Measurements from ENCODE around the gene TBC1D2.
"Not testable (repeated sequence)": the region's sequence is repeated elsewhere in the genome, so short reads cannot be mapped to it uniquely, and the experiment has no call there.

The TBC1D2 gene

GRCh38 chr9:98255578-98256296, at the start of gene TBC1D2:
TSS of gene TBC1D2 (minus strand) at chr9:98255649. CDS start at chr9:98255541, 108 bp downstream.
- peak; percentile 90 for DNase-seq (ENCODE audit: low spot score)

GRCh38 chr9:98304381-98304780, 48.9 kb upstream of the TBC1D2 start:
- DNase-seq (ENCODE audit: low spot score) = no peak

DNA sequence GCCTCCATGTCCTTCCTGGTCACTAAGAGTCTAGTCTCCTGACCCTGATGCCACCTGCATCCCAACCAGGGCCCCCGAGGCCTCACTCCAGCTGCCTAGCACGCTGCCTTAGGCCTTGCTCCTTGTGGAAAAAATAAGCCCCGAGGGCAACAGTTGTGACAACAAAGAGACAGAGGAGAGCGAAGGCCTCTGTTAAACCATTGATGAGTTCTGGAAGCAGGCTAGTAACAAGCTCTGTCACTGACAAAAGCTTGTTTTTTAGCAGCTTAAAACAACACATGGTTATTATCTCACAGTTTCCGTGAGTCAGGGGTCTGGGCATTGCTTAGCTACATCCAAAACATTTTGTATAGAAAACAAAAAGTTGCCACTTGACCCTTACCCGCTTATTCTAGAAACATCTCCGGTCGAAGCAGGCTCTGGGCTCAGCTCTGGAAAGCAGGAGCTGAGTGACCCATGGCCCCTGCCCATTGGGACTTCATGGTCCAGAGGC, 48.2 kb upstream of the TBC1D2 start:
- DNase-seq (ENCODE audit: low spot score) = no peak

DNA sequence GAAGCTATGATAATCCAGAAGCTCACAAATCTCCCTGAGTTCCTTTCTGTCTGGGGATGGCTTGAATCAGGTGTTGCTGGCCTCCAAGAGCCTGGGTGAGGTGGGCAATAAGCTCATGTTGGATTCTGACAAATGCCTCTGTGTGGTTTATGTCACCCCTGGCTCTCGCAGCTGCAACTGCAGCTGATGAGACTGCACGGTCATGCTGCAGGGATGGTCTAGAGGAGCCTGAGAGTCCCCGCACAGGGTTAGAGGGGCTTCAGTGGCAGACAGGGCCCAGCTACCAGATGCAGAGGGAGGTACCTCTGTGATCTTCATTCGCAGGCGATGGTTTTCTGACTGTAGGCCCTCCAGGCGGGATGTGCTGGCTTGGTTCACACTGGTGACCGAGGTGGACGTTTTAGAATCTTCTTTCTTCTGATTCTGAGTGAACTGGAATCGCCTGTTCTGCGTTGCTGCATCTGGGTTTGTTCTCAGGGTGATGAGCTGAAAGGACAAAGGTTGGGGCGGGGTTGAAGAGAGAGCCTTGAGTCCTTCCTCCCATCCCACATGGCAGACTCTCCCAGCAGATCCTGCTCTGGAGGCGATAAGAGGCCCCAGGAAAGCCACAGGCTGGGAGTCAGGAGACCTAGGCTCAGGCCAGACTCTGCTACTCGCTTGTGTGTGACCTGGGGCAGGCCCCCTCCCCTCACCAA, 47.6 kb upstream of the TBC1D2 start:
- DNase-seq (ENCODE audit: low spot score) = no peak

DNA sequence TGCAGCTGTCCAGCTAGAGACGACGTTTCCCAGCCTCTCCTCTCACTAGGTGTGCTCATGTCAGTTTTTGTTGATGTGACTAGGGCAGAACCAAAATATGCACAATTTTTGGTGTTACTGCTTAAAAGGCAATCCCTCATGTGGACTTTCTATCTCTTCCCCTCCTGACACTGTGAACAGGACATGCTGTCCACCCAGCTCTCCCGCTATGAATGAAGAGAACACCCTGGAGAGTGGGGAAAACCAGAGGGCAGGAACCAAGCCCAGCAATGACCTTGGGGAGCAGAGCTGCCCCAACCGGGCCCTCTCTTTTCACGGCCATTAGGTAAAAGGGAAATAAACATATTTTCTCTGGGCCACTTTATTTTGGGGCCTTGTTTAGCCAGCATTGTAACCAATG, 46.7 kb upstream of the TBC1D2 start:
- no peak for DNase-seq (ENCODE audit: low spot score)

- DNase-seq (ENCODE audit: low spot score) = no peak
Measured at GRCh38 chr9:98300611-98301010, 45.2 kb upstream of the TBC1D2 start.

DNA sequence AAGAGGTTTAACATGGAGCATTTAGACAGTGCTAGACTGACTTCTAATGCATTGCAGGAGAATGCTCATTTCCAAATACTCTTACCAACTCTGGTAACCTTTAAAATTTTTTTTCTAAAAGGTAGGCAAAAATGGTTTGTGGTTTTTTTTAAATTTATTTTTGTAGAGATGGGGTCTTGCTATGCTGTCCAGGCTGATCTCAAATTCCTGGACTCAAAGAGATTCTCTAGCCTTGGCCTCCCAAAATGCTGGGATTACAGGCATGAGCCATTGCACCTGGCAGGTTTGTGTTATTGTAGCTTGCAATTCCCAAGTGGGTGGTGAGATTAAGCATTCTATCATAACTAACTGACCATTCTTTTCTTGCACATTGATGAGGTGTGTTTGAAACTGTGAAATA, 43.0 kb upstream of the TBC1D2 start:
- DNase-seq (ENCODE audit: low spot score) = no peak

DNA sequence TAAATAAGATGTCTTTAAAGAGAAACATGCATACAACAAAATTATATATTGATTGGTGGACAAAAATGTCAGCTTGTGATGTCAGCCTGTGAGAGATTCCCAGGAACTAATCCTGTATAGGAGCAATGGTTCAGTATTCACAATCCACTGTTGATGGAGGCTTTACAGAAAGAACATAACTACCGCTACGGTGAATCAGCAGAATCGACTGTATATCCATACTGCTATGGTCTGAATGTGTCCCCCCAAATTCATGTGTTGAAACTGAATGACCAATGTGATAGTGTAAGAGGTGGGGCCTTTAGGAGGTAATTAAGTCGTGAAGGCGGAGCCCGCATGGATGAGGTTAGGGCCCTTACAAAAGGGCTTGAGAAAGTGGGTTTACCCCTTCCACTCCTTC, 40.4 kb upstream of the TBC1D2 start:
- no peak for DNase-seq (ENCODE audit: low spot score)

GRCh38 chr9:98291820-98292219, 36.4 kb upstream of the TBC1D2 start:
- DNase-seq (ENCODE audit: low spot score) = no peak

GRCh38 chr9:98290411-98290810, 35.0 kb upstream of the TBC1D2 start:
- DNase-seq (ENCODE audit: low spot score) = no peak

GRCh38 chr9:98289614-98290201, 34.3 kb upstream of the TBC1D2 start:
- DNase-seq (ENCODE audit: low spot score) = no peak

GRCh38 chr9:98288881-98289280, 33.4 kb upstream of the TBC1D2 start:
- no peak for DNase-seq (ENCODE audit: low spot score)

GRCh38 chr9:98287384-98287783, 31.9 kb upstream of the TBC1D2 start:
- no peak for DNase-seq (ENCODE audit: low spot score)

- DNase-seq (ENCODE audit: low spot score) = no peak
Measured at GRCh38 chr9:98285446-98285845, 30.0 kb upstream of the TBC1D2 start.

- DNase-seq (ENCODE audit: low spot score) = no peak
Measured at GRCh38 chr9:98284754-98285153, 29.3 kb upstream of the TBC1D2 start.

GRCh38 chr9:98283143-98283542, 27.7 kb upstream of the TBC1D2 start:
- DNase-seq (ENCODE audit: low spot score) = not testable (repeated sequence)

- DNase-seq (ENCODE audit: low spot score) = no peak
Measured at GRCh38 chr9:98281281-98281680, 25.8 kb upstream of the TBC1D2 start.

- DNase-seq (ENCODE audit: low spot score) = no peak
Measured at GRCh38 chr9:98280574-98280973, 25.1 kb upstream of the TBC1D2 start.

DNA sequence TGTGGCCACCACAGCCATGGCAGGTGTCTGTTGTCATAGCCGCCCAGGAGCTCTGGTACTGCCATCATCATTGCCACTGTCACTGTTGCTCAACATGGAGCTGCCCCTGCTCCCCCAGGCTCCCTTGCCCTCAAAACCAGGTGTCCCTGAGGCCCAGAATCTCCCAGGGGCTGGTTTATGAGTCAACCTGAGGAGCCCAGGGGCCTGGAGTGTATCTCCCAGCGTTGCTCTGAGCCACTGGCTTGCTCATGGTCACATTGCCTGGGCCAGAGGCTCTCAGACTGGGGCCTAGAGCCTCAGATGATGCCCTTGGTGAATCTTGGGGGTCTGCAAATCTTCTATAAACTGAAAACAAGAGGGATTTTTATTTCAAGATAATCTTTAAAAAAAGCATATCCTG, 24.7 kb upstream of the TBC1D2 start:
- no peak for DNase-seq (ENCODE audit: low spot score)

DNA sequence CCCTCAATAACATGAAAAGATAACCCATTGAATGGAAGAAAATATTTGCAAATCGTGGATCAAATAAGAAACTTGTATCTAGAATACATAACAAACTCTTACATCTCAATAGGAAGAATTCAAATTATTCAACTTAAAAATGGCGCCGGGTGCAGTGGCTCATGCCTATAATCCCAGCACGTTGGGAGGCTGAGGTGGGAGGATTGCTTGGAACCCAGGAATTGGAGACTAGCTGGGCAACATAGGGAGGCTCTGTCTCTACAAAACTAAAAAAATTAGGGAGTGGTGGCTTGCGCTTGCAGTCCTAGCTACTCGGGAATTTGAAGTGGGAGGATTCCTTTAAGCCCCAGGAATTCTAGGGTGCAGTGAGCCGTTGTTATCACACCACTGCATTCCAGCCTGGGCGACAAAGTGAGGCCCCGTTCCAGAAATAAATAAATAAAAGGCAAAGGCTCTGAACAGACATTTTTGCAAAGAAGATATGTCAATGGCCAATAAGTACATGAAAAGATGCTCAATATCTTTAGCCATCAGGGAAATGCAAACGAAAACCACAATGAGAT, 21.5 kb upstream of the TBC1D2 start:
- DNase-seq (ENCODE audit: low spot score) = no peak

DNA sequence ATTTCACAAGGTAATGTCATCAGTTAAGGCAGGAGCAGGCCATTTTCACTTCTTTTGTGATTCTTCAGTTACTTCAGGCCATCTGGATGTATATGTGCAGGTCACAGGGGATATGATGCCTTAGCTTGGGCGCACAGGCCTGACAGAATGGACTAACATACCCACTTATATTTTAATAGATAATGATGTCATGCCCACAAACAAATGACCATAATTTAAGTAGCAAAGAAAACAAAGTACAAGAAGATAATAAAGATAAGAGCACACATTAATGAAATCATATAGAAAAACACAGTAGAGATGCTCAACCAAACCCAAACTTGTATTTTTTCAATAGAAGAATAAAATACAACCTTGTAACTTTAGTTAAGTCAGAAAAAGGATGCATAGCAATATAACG, 19.7 kb upstream of the TBC1D2 start:
- no peak for DNase-seq (ENCODE audit: low spot score)

GRCh38 chr9:98272083-98272482, 16.6 kb upstream of the TBC1D2 start:
- no peak for DNase-seq (ENCODE audit: low spot score)

GRCh38 chr9:98271479-98271878, 16.0 kb upstream of the TBC1D2 start:
- no peak for DNase-seq (ENCODE audit: low spot score)

All from cerebellar cortex (tissue), 1 donor.